Urothelium cell line (cell line): ENCODE results near the gene CALML4.
A peak's percentile ranks its signal among the peaks of the same experiment; 100 is the strongest.
"Not testable (repeated sequence)": the region's sequence is repeated elsewhere in the genome, so short reads cannot be mapped to it uniquely, and the experiment has no call there.

Experiments
- DNase-seq: peaks from one replicate; pipeline ENCODE4 v3.0.0; 2011; ENCODE audit warnings: low spot score, mixed read lengths
- FAIRE-seq: peaks from 2 replicates; lab custom pipeline; 2011; peaks lifted over from hg19 to GRCh38; lab: Jason Lieb, UNC

Gene CALML4

DNA sequence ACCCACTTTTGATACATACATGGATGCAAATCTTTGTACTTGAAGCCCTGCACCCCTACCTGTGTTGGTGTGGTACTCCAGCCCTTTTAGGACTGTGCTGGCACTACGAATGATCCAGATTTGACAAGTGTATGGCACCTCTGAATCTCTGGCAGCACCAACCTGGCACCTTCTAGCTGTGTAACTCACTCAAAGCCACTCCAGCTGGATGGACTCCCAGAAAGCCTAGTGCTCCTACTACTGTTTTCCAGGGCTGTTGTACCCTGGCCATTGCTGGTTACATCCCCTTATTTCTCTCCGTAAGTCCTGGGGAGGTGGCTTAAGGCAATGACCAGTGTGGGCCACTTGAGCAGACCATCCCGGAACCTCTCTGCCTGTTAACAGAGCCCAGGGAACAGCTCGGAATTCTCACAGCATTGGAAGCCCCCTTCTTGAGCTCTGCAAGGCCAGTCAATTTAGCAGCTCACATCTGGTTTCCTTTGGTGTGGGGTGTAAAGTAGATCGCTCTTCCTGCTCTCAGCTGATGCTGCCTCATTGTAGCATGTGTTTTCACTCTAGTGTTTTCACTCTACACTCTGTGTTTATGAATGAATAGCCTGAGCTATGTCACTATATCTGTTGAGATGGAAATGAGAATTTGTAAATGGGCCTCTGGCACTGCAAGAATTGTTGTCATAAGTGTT, 12.2 kb downstream of the CALML4 start:
- no peak for FAIRE-seq
- no peak for DNase-seq

- DNase-seq (no peak), FAIRE-seq (no peak)
Observed at GRCh38 chr15:68192117-68192516, 13.0 kb downstream of the CALML4 start.

- DNase-seq = no peak
- no peak for FAIRE-seq
Observed at GRCh38 chr15:68191555-68191954, 13.6 kb downstream of the CALML4 start.

DNA sequence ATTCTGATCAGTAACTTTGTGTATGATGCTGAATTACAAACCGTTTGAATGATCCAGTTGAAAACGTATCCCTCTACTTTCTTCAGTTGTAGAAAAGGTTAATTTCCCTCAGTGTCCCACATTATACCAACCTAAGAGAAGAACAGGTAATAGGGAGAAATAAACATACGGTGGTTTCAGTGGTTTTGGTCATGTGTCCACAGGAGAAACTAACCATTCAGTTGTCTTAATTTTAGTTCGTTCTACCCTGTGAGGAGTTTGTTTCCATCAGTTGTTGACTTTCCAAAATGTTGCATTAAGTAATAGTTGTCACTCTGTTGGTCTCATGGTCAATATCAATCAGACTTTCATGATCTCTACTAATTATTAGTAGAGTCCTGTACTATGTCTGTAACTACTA, 15.1 kb downstream of the CALML4 start:
- FAIRE-seq = no peak
- no peak for DNase-seq

- DNase-seq = no peak
- no peak for FAIRE-seq
Observed at GRCh38 chr15:68188647-68189046, 16.5 kb downstream of the CALML4 start.

GRCh38 chr15:68187559-68187958, 17.6 kb downstream of the CALML4 start:
- FAIRE-seq (no peak), DNase-seq (no peak)

GRCh38 chr15:68186671-68187397, 18.3 kb downstream of the CALML4 start:
- DNase-seq (no peak), FAIRE-seq (peak; percentile 32)

DNA sequence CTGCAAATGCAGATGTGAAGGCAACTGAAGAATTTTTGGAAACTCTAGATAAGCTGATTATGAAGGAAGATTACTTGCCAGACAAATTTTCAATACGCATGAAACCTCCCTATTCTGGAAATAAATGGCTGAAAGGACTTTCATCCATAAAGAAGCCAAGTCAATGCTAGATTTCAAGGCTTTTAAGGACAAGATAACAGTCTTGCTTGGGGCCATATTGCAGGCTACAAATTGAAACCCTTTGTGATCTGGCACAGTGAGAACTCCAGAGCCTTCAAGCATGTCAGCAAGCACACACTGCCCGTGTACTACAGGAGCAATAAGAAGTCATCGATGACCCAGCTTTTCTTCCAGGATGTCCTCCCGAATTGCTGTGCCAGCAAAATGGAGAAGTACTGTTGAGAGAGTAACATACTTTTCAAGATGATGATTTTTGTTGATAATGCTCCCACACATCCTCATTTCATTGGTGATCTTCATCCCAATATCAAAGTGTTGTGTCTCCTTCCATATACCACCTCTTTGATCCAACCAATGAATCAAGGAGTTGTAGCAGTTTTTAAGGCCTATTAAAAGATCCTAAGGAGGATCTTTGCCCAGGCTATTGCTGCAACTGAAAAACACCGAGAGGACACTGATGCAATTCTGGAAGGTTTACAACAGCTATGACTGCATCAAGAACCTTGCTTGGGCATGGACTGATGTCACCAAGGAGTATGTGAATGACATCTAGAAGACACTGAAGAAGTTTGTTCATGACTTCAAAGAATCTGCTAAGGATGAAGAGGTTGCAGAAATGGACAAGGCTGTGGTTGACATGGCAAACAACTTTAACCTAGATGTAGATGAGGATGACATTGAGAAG, 20.3 kb downstream of the CALML4 start:
- FAIRE-seq = no peak
- no peak for DNase-seq

DNA sequence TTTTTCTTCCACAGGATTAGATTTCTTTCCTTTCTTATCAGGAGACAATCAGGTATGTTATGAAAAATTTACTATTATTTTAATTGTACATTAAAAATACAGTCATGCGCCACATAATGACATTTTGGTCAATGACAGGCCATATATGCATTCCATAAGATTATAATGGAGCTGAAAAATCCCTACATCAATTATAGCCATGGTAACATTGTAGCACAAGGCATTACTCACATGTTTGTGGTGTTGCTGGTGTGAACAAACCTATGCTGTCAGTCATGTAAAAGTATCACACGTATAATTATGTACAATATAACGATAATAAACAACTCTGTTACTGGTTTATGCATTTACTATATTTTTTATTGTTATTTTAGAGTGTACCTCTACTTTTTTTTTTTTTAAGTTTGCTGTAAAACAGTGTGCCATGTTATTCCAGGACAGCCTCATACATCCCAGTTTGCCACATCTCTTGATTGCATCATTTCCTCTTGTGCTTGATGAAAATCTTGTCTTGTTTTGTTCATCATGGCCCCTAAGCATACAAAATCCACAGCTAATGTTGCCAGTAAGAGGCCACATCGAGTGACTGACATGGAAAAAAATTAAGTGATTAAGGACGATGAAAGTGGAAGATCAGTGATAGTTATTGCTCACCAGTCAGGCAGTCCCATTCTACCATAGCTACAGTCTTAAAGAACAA, 21.4 kb downstream of the CALML4 start:
- DNase-seq (no peak), FAIRE-seq (no peak)

- DNase-seq (no peak), FAIRE-seq (no peak)
Observed at GRCh38 chr15:68177742-68178141, 27.4 kb downstream of the CALML4 start.

DNA sequence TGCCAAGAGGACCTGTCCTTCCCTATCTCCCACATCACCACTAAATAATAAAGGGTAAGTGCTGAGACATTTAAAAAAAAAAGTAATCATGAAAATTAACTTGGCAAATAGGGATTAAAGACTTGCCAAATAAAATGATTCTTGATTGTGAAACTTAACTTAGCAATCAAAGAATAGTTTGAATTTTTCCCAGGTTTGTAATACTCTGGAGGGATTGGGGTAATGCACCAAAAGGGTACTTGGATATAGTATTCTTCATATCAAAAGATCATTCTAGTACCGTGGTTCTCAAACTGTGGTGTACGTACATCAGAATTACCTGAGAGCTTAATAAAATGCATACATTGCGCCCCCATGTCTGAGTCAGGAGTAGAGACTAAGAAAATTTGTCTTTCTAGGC, 28.5 kb downstream of the CALML4 start:
- DNase-seq (no peak), FAIRE-seq (no peak)

DNA sequence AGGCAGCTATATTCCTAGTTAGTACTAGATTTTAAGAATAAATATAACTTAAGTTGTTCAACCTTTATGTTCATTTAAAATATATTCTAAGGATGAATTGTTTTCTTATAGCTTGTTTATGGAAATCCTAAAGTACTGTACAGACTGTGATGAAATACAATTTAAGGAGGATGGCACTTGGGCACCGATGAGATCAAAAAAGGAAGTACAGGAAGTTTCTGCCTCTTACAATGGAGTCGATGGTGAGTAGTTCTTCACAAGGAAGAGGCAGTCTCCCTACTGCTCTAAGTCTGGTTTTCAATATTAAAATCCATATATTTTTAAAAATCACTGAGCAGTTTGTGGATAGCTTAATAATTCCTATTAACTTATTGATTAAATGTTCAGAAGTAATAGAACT, 29.6 kb downstream of the CALML4 start:
- DNase-seq (no peak), FAIRE-seq (no peak)

DNA sequence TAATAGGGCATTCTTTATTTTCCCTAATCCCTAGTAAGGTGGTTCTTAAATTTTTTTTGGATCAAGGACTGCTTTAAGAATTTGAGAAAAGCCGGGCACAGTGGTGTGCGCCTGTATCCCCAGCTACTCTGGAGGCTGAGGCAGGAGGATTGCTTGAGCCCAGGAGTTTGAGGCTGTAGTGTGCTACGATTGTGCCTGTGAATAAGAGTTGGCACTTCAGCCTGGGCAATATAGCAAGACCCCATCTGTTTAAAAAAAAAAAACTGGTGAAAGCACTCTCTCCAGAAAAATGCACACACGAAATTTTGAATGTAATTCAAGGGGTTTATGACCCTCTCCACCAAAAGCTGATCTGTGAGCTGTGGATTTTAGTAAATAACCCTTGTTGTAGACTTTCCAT, 32.0 kb downstream of the CALML4 start:
- DNase-seq = no peak
- no peak for FAIRE-seq

DNA sequence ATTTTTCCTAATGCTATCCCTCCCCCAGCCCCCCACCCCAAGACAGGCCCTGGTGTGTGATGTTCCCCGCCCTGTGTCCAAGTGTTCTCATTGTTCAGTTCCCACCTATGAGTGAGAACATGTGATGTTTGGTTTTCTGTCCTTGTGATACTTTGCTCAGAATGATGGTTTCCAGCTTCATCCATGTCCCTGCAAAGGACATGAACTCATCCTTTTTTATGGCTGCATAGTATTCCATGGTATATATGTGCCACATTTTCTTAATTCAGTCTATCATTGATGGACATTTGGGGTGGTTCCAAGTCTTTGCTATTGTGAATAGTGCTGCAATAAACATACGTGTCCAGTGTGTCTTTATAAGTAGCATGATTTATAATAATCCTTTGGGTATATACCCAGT, 33.1 kb downstream of the CALML4 start:
- FAIRE-seq = not testable (repeated sequence)

DNA sequence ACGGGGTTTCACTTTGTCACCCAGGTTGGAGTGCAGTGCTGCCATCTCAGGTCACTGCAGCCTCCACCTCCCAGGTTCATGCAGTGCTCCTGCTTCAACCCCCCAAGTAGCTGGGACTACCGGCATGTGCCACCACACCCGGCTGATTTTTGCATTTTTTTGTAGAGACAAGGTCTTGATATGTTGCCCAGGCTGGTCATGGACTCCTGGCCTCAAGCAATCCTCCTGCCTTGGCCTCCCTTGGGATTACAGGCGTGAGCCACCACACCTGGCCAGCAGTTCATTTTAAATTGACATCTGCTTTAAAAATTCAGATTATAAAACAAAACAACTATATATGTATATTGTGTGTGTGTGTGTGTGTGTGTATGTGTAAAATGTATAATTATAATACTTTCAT, 38.3 kb downstream of the CALML4 start:
- no peak for FAIRE-seq
- DNase-seq = no peak

More for the DNA sequence above, 33.1 kb downstream of the CALML4 start:
- DNase-seq = not testable (repeated sequence)

DNA sequence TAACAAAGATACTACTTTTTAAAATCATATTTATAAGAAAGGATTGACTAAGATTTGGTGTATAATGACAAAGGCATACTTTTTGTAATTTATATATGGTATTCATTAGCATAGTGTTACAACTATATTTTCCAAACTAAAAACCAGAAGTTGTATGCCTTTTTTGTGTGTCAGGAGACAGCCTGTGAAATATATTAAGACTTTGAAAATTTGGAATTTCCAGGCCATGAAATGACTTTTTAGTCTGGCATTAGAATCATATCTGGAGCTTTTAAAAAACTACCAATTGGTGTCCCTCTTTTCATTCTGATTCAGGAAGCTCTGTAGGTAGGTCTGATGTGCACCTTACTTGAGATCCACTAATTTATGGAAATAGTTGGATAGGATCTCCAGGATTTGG, 41.9 kb downstream of the CALML4 start:
- FAIRE-seq = no peak
- no peak for DNase-seq

DNA sequence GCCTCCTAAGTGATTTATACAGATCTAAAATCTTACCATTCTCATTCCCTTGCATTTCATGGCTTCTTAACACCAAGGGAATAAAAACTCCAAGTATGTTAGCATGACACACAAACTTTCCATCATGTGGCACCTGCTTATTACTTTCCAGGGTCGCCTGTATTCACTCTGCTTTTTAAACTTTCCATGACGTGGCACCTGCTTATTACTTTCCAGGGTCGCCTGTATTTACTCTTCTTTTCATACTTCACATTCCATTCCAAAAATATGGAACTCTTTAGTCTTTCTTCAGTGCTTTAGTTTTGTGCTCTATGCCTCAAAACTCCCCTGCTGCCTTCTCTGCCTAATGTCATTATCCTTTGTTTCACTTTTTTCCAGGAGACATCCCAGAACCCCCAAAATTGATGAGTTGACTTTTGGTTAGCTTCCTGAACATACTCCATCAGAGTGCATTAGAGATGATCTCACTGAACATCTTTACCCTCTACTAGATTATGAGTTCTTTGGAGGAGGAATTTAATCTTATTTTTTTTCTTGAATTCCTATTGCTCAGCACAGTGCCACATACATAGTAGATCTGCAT, 47.0 kb downstream of the CALML4 start:
- DNase-seq (no peak), FAIRE-seq (no peak)

GRCh38 chr15:68157074-68157473, 48.1 kb downstream of the CALML4 start:
- DNase-seq = no peak
- no peak for FAIRE-seq

GRCh38 chr15:68154923-68155559, 50.1 kb downstream of the CALML4 start:
- DNase-seq = peak; percentile 40

GRCh38 chr15:68152342-68152741, 52.8 kb downstream of the CALML4 start:
- DNase-seq (no peak), FAIRE-seq (no peak)

More at GRCh38 chr15:68154923-68155559, 50.1 kb downstream of the CALML4 start:
- no peak for FAIRE-seq
